Measurements from ENCODE around the gene MAGI2. TPM values are rescaled to one million over a fixed set of nuclear protein-coding genes. Genes with fewer than 3 reads are reported as not detected.
"Not testable (repeated sequence)": the region's sequence is repeated elsewhere in the genome, so short reads cannot be mapped to it uniquely, and the experiment has no call there.

MAGI2 gene
- polyA plus RNA-seq, 4 donors: 36.8 to 43.5 (median 38.3) TPM

DNA sequence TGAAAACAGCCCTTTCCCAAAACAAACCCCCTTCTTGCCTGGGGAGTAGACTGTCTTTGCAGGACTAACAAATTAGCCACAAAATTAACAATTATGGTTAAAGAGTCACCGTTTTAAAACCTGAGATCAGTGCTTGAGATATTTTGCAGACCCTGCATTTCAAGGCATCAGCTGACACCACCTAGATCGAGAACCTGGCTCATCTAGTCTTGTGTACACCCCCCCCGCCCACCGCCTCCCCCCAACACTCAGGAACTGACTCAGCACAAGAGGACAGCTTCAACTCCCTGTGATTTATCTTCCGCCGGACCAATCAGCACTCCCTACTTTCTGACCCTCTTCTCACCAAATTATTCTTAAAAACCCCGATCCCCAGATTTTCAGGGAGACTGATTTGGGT is 917.8 kb downstream of the MAGI2 start:
- no peak for DNase-seq (ENCODE audit: low read depth in 4 of 4, low spot score in 3 of 4)

DNA sequence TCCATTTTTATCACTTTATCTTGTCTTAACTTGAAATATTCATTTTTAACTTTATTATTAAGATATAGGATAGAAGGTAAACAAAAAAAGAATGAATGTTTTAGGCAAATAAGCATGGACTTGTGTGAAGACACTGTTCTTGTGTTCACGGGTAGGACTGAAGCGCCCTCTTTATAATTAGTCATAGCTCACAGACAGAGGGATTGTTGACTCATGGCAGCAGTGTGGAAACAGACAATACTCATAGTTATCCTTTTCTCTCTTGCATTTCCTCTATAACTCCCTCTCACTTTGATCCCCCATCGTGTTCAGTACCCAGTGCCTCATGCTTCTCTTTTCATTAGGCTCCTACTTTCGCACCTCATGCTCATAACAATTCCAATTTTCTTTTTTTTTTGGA is 923.1 kb downstream of the MAGI2 start:
- DNase-seq (ENCODE audit: low read depth in 4 of 4, low spot score in 3 of 4): no peak

DNA sequence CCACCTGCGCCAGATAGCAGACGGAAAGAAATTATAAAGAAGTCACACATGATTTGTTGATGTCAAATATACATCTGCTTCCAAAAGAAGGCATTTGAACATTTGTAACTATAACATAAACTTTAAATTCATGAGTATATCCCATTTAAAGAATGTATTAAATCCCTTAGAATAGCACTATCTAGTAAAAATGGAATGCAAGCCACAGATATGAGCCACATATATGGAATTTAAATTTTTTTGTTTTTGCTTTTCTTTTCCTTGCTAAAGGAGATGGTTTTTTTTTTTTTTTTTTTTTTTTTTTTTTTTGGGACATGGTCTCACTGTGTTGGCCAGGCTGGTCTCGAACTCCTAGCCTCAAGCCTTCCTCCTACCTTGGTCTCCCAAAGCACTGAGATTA is 924.1 kb downstream of the MAGI2 start:
- no peak for DNase-seq (ENCODE audit: low read depth in 4 of 4, low spot score in 3 of 4)

DNA sequence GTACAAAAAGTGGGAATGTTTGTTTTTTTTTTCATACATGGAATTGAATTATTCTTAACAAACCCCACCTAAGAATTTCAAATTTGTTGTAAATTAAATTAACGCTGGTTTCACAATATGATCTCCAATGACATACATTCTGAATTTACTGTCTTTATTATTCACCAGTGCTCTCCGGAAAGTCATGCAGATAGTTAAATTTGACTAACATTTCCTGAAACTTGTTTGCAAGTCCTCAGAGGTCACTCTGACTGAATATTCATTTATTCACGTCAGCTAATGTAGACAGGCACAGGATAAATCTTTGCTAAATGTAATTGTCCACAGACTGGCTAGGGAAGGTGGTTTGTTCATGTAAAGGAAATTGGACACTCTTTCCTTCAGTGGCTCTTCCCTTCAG is 924.5 kb downstream of the MAGI2 start:
- DNase-seq (ENCODE audit: low read depth in 4 of 4, low spot score in 3 of 4): no peak

DNA sequence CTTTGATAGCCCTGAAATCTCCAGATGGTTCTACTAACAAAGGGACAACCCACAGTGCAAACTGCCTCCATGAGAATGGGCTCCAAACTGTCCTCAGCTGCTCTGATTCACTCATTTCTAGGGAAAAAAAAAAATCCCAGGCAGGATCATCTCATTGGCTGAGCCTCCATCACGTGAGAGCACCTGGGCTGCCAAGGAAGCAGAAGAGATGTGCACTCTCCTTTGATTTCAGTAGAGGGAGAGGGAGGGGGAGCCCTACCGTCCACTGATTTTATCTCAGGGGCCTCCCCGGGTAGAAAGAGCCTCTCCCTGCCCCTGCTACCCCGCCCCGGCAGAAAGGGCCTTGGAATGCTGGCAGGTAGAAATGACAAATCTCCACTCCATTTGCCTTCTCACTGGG is 929.5 kb downstream of the MAGI2 start:
- no peak for DNase-seq (ENCODE audit: low read depth in 4 of 4, low spot score in 3 of 4)

DNA sequence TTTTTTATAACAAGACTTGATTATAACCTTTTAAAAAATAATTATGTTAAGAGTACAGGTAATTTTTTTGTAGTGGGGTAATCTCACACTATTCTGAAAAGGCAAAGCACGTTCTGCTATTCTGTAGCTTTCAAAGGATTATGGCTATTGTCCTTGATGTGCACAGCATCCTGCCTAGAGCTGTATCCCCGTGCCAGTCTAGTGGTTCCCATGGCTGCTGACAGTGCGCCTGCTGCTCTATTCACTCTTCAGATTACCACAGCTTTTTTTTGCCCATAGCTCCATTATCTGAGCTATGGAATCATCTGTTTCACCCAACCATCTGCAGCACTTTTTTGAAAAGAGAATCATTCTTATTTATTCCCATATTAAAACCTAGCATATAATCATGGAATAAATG is 931.5 kb downstream of the MAGI2 start:
- DNase-seq (ENCODE audit: low read depth in 4 of 4, low spot score in 3 of 4): no peak

DNA sequence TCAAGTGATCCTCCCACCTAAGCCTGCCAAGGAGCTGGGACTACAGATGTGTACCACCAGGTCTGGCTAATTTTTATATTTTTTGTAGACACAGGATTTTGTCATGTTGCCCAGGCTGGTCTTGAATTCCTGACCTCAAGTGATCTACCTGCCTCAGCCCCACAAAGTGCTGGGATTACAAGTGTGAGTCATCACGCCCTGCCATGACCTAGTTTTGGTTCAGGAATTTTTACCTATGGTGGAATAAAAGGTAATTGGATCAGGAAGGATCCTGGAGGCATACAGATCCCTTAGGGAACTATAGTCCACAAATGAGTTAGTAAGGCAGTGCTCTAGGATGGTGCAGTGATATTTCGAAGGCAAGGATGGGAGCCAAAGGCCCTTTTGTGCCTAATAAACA is 937.0 kb downstream of the MAGI2 start:
- DNase-seq (ENCODE audit: low read depth in 4 of 4, low spot score in 3 of 4): no peak

DNA sequence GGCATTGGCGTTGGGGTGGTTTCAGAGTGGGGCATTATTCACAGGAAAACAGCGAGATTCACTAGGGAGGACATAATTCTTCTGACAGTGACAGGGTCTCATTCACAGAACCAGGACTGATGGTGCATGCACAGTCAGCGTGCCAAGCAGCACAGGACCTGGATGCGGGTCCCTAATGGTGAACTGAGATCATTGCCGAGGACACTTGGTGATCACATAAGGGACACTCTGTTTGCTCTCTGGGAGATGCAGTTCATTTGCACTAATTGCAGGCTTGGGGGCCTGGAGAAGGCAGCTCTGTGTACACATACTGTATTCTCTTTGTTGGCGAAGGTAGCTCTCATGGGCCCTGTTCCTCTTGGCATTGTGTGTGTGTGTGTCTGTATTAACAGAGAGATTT is 938.8 kb downstream of the MAGI2 start:
- DNase-seq (ENCODE audit: low read depth in 4 of 4, low spot score in 3 of 4): no peak

DNA sequence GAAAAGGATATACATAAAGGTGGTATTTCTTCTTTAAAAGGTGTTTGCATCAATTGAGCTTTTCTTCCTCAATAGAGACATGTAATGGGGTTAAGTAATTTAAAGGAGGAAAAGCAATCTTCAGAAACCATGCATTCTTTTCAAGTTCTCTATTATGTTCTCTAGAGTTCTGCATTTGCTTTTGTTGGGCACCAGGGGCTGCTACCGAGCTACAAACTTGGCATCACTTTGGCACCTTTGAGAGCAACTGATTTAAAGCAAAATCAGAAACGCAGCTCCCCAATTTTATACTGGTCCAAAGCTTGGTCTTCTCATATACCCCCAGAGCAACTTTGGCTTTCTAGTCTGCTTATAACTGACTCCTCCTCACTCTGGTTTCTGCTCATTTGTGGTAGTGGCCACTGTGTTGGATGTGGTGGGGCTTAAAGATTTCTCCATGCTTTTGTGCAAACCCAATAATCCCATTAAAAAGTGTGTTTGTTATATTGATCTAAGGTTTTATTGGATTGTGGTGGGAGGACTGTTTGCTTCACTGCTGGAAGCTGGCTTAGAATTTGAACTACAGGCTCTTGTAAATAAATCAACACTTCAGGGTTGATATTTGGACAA is 942.8 kb downstream of the MAGI2 start:
- peak; percentile 14 to 25 (median 17) for DNase-seq (ENCODE audit: low read depth in 4 of 4, low spot score in 3 of 4)

DNA sequence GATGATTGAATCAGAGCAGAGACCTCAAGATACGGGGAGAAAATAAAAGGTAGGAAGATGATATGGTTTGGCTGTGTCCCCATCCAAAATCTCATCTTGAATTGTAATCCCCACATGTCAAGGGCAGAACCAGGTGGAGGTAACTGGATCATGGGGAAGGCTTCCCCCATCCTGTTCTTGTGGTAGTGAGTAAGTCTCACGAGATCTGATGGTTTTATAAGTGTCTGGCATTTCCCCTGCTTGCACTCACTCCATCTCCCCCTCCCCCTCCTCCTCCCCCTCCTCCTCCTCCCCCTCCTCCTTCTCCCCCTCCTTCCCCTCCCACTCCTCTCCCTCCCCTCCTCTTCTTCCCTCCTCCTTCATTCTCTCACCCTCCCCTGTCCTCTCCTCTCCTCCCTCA is 950.2 kb downstream of the MAGI2 start:
- DNase-seq (ENCODE audit: low read depth in 4 of 4, low spot score in 3 of 4): not testable (repeated sequence)

DNA sequence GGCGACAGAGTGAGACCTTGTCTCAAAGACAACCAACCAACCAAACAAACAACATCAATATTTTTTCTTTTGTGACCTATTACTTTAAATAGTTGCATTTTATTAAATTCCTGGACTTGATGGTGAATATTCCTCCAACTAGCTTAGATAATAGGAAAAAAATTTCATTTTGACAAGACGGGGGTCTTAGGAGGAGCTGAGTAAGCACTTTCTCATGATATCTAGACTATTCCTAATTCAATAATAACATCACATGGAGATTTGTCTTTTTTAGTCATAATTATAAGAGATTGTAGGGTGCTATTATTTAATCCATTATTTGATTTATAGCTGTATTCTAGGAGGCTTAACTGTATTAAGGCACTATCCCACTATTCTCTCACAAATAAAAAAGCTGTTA is 952.4 kb downstream of the MAGI2 start:
- DNase-seq (ENCODE audit: low read depth in 4 of 4, low spot score in 3 of 4): no peak

DNA sequence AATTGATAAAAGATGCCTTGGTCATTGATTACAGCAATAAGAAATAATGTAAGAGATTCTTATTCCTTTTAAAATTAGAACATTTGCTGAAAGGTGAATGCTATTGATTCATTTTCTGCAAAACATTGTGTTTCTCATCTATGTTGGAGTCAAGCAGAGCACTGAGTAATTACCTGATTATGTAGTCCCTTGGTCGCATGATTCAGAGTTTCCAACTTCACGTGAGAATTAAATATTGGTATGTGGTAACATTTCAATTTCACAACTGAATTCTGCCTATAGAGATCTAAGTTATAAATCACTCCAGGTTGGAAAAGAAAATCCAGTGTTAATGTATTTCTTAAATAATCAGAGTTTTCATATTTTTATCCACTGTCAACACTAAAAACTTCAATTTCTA is 953.5 kb downstream of the MAGI2 start:
- no peak for DNase-seq (ENCODE audit: low read depth in 4 of 4, low spot score in 3 of 4)

DNA sequence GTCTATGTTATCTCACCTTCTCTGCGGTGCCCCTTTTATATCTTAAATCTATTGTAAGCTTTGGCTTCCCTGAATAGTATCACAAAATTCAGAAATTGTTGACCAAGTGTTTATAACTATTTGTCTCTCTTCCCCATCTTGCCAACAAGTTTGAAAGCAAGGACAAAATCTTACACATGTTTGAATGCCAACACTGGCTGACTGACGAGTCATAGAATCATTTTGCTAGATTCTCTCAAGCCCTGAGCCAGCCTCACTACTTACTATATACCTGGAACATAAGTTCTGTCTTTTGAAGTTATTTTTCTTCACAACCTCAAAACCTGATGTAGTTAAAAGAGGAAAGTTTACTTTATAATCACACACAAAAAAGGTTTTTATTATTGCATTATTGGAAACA is 954.2 kb downstream of the MAGI2 start:
- no peak for DNase-seq (ENCODE audit: low read depth in 4 of 4, low spot score in 3 of 4)

DNA sequence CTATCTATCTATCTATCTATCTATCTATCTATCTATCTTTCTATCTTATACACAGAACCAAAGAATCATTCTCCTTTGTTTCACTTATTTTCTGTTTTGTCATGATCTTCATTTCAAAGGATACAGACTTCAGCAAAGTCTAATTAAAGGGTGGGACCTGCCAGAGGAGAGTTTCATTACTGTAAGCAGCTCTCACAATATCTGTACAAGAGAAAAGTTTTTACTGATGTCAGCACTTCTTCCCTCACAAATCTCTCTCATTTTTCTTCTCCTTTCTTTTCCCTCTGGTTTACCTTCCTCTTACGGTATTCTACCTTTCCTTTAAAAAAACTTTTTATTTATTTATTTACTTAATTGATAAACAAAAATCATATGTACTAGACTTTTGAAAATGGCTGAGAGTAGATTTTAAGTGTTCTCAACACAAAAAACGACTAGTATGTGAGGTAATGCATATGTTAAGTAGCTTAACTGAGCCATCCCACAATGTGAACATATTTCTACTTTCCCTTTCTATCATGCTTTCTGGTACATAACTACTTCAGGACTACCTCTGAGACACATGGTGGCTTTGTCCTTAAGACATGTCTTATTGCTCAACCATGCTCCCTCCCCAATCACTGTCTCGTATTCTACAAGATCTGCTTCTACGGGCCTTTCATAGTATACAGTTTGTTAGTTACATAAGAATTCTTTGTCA is 955.6 kb downstream of the MAGI2 start:
- DNase-seq (ENCODE audit: low read depth in 4 of 4, low spot score in 3 of 4): no peak

DNA sequence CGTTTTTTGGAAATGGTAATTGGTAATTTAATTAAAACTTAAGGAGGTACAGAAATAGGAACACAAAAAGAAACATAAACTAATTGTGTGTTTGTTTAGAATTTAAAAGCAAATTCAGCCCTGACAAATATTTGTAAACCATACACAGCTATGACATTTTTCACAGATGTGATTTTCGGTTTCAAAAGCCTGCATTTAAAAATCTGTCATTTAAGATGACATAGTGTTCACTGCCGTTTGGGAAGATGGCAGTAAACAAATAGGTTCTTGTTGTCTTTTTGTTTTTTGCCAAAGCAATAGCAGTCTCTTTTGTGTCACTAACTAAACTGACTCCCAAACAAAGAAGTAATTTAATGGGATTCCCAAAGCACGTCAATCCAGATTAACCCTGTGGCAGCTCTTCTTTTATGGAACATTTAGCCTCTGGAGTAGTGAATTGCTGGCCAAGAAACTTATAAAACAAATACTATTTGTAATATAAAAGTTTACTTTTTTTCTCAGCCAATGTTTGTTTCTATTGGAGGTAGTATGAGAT is 957.3 kb downstream of the MAGI2 start:
- DNase-seq (ENCODE audit: low read depth in 4 of 4, low spot score in 3 of 4): no peak

DNA sequence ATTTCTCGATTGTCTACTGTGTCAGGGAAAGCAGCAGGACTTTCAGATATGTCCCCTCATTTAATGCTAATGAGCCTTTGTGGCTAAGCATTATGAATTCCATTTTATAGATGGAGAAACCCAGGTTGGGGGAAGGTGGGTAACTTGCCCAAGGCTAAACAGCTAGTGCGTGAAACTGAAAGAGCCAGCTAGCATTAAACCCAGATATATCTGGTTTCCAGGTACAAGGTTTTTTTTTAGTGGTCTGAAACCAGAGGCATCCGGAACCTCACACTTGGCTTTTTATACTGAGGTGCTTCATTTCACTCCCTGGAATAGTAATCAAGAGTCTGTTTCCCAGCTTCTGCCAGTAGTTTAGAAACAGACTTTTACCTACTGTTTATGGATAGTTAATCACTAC is 960.1 kb downstream of the MAGI2 start:
- DNase-seq (ENCODE audit: low read depth in 4 of 4, low spot score in 3 of 4): no peak

DNA sequence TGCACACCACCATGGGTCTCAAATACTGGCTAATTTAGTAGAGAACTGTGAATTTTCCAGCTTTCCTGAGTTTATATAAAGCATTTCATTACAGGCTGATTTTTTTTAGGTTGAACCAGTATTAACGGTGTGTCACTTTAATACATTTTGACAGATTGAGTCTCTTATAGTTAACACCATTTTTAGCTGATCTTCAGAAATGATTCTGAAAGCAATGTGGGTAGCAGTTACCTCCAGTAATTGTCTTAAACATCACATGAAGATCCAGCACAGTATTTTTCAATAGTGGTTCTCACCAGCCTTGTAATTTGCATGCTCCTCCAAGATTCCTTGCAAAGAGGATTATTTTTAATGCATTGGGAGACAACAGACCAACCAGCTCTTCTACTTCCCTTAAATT is 961.3 kb downstream of the MAGI2 start:
- no peak for DNase-seq (ENCODE audit: low read depth in 4 of 4, low spot score in 3 of 4)

DNA sequence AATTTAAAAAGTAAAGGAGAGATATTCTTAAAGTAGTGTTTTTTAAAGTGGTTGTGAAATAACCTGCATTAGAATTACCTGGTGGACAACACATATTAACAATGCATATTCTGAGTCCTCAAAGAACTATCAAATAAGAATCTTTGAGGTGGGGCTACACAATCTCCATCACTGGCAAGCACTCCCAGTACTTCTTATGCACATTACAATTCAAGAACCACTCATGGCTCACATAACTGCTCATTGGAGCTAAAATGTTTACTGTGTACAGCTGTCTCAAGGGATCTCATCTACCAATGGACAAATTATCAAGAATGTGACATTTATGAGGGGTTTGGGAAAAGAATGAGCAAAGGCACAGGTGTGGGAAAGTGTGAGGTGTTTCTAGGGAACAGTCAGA is 962.9 kb downstream of the MAGI2 start:
- no peak for DNase-seq (ENCODE audit: low read depth in 4 of 4, low spot score in 3 of 4)

DNA sequence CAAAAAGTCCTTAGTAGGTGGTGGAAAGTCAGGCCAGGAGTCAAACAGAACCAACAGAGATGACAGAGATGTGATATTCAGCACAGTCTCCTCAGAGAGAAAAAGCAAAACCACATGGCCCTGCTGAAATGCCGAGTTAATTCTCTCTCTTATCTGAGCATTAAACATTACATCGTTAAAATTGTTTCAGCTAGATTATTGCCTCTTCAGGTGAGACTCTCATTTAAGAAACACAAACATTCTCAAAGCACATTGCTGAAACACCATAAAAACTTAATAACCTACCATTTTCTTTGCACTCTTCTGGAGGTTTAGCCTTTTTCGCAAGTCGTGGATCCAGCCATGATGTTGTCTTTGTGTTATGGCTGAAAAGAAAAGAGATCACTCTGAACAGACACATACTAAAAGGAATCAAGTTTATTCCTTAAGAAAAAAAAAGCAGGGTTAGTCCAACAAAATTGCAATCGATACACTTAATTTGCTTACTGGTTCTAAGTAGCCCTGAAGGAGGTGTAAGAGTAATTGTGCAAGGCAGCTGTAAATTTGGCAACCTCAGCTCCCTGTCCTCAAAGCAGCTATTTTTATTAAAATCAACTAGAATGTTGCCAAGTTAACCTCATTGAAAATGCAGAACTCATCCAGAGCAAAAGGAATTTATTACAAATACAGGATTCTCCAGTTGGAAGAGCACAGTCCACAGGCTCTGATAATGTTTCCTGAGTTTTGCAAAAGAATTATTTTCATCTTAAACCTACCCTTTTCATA is 963.8 kb downstream of the MAGI2 start:
- DNase-seq (ENCODE audit: low read depth in 4 of 4, low spot score in 3 of 4): no peak

DNA sequence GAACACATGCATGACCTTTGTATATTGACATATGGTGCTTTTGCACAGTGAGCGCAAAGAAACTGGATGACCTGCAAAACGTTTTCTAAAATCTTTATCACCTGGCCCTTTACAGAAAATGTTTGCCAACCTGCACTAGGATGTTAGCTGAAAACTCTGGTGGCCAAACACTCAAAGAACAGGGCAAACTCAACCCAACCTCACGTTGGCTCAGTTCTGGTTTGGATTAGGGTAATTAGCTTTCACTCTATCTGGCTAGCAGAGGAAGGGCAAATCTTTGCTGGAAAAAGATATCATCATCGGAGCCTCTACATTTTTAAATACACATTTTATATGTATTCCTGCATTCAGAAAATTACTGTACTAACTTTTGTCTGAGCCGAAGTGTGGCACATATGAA is 966.0 kb downstream of the MAGI2 start:
- no peak for DNase-seq (ENCODE audit: low read depth in 4 of 4, low spot score in 3 of 4)

DNA sequence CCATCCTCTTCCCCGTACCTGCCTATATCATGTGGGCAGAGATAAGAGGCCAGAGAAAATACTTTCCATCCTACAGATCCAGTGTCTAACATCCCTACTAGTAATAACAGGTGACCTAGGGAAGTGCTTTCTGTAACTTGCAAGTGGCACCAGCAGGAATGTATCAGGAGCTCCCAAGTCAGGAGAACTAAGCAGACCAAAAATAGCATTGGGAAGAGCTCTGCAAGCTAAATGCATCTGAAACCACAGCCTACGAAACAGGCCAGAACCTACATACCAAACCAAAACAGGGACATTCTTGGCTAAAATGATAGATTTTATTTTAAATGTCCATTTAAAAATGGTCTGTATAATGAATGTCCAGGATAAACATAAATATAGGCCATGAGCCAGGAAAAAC is 974.1 kb downstream of the MAGI2 start:
- no peak for DNase-seq (ENCODE audit: low read depth in 4 of 4, low spot score in 3 of 4)

Measured in right renal pelvis (tissue), 4 donors.